HG03442 (cell line): ENCODE results near the gene LMOD2.

Experiments used
- ATAC-seq: cut with Tn5 transposase; IDR thresholded peaks from one replicate; pipeline ENCODE4 v1.9.1; 2021; ENCODE audit warnings: mild to moderate bottlenecking, moderate library complexity; ENCODE audit not compliant: unreplicated experiment

Gene LMOD2

DNA sequence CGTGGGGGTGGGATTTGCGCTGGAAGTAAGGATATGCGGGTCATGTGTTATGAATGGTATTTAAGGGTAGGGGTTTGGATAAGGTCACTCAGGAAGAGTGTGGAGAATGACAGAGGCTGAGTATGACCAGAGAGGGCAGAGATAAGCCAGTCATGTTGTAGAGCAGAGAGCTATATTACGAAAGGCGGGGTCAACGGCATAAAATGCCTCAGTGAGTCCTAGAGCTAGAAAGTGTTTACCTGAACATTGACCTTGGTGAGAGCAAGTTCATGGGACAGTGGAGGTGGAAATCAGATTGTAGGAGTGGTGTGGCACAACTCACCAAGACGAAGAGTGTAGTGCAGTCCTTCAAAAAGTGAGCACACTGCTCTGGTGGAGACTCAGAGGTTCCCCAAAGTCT lies 13.8 kb downstream of the LMOD2 start:
- ATAC-seq = no peak

DNA sequence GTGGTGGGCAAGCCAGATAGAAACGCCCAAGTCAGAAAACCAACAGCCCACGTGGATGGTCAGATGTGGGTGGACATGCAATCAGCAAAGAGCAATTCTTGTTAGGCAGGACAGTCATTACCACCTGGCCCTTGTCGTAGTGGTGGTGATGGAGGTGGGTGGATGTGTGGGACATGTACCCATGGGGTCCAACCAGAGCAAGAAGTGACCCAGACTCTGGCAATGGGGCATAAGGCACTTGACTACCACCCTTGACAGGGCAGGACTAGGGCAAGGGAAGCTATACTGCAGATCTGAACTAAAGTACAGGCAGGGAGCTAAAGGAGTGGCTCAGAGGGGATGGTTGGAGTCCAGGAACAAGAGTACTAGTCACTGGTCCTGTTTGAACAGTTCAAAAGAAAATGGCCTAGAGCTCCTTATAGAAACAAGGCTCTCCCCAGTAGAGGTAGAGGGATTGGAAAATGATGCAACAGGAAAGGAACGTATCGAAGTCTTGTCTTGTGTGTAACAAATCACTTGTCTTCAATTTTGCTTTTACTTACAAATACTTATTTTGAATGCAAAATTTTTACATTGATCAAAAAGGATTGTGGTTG lies 17.6 kb downstream of the LMOD2 start:
- ATAC-seq = no peak

DNA sequence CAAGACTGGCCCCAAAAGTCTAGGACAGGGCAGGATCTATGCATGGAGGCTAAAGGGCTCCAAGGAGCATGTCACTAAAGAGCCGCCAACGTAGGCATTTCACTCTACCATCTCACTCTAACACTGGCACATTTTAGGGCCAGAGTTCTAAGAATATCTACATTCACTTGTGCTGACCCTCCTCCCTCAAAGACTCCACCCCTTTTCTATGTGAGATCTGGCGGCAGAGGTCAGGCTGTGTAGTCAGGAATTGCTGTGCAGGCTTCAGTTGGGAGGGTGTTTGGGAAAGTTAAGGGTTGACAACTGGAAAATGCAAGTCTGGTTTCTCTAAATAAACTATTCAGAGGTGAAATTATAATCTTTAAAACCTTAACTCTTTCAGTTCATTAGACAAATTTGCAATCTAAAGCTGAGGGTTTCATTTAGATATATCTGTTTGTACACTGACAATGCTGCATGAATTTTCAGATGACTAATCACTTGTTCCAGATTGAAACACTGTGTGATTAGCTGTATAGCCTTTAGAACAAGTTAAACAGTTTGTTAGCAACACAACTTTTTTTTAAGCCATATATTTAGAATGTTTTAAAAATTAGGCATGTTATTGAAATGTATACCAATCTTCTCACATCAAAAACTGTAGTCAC lies 18.2 kb downstream of the LMOD2 start:
- no peak for ATAC-seq

DNA sequence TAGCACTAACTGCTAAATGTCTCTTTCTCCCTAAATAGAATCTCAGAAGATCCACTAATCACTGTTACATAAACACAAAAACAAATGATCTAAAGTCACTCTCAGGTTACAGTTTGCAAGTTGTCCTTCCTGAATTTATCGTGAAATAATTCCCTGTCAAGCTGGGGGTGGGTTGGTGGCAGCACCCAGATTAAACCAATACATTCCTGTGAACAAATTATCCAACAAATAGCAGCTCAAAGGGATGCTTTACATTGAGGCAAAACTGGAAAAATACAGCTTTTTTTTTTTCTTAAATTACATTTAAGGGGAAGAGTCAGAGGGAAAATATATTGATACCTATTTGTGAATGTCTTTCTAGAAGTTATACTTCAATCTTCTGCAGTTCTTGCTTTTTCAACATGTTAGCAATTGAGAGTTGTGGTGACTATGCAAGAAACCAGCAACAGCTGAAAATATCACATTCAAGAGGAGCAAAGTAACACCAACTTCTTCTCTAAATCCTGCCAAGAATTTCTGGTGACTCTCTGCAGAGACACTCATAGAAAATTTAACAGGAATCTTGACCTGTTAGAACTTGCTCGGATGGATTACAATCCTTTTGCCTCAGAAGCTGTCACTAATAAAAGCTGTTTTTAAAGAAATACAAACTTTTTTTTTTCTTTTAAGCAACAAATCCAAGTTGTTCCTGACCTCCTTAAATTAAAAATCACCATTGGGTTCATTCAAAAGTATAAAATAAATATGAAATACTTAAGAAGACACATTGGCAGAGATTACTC lies 18.9 kb downstream of the LMOD2 start:
- ATAC-seq = no peak

DNA sequence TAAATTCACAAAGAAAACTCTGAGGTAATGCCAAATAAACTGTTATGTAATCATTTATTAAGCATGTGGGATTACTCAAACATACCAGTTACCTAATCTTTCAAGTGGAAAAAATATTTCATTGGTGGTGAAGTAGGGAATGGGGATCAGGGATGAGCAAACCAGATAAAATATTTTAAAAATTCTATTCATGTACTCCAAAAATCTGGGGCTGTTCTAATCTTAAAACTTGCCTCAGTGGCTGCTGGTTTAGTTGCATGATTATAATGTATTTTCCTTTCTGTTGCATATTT lies 19.5 kb downstream of the LMOD2 start:
- ATAC-seq = no peak

DNA sequence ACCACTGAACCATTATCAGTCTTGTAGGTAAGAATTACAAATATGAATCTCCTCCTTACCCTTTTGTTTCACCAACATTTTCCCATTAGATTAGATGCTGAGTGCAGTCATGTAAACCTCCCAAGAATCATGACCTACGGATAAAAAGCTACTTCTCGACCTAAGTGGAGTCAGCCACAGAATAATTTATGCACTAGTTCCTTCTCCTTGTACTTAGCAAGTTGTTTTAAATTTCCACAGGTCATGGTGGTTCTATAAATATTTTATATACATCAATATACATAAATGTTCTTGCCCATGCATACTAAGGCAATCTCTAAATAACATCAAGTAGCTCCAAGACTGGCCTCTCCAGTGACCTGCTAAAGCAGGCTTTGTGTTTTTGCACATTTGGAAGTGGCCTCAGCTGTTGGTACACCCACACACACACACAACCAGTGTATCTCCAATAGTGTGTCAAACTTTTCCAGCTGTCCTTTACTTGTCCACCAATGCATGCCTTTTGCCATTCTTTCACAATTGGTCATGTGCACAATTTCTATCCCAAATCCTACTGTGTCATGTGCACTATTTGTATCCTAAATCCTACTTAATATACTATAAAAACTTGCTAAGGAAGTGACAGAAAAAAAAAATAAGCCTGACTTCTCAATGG lies 21.5 kb downstream of the LMOD2 start:
- ATAC-seq = no peak

DNA sequence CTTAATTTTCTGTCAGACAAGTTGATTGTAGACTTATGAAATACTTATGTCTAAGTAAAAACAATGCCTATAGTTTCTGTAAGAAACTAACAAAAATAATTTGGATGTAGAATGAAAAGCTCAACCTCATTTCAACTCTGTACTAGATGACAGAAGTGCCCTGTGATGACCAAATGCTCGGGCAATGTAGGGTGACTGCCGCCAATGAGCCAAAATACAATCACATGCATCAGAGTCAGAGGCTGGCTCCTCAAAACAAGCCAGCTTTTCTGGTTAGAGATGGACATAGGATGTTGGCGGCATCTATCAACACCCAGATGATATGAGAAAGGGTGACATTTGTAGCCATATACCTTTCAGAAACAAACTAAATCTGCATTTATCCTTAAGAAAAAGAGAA lies 23.9 kb downstream of the LMOD2 start:
- ATAC-seq = no peak

DNA sequence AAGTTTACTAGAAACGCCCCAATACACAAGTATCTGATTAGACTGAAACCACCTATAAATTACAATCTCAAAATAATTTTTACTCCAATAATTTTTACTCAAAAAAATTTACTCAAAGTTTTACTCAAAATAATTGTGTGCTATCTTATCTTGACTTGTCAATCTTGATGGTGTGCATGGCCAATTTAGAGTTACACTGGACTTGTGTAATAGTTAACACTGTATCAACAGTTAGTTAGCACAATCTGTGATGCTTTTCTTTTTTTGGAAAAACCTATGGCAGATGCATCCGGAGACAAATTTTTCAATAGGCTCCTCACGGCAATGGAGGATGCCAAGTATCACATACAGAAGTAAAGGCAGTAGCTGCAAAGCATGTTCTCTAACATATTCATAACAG lies 24.9 kb downstream of the LMOD2 start:
- ATAC-seq = no peak

DNA sequence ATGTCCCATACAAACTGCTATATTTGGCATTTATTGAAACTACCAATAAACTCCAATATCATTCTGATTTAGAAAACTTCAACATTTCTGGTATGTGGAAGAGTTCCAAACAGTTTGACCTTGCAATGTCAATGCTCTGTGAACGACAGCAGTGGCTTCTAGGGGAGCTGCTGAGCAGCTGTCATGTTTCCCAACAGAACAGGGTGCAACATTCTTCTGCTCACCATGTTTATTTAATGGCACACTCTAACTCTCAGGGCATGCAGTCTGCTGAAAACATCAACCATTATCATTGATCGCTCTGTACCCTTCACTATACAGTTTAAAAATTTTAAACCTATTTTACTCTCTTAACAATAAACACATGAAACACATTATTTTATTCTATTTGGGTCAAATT lies 25.9 kb downstream of the LMOD2 start:
- no peak for ATAC-seq

DNA sequence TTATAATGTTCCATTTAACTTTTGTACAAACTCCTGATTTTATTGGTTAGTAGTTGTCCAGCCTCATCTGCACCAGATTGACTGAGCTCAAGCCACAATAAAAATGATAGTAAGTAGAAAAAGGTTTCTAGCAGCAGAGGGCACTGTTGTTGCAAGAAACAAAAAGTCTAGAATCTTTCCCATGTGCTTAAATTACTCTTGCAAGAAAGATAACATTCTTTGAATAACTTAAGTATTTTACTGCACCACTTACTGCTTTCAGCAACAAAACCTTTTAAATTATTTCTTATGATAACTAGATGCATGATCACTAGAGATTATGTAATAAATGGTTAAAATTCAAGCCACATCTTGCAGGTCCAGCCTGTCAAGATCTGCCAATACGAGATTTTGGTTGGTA lies 27.0 kb downstream of the LMOD2 start:
- ATAC-seq = no peak

DNA sequence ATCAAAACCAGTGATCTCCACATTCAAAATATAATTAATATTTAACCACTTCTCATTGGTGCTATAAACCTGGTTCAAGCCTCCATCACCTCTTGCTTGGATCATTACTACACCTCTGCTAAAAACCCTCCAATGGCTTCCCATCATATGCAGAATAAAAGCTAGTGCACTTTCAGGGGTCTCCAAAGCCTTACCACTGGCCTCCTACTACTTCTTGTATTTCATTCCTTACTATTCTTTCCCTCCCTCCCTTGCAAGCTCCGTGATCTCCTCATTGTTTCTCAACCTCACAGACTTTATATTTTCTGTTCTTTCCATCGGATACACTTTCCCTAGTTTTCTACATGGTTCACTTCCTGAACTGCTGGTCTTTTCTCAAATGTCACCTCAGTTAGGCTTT lies 31.5 kb downstream of the LMOD2 start:
- ATAC-seq = no peak

DNA sequence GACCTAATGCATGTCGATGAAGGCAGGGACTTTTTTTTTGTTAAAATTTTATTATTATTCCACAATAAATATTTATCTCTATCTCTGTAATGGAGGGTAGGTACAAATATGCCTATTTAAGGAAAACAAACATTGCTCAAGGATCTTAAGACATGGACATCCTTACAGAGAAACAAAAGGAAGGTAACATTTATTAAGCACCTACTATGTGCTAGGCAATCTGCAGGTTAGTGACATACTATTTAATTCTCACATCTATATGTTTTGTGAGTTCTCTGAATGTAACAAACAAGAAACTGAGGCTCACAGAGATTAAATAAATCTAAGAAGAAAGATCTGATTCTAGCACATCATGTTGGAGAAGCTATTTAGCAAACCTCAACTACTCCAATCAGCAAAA lies 32.1 kb downstream of the LMOD2 start:
- ATAC-seq = no peak

DNA sequence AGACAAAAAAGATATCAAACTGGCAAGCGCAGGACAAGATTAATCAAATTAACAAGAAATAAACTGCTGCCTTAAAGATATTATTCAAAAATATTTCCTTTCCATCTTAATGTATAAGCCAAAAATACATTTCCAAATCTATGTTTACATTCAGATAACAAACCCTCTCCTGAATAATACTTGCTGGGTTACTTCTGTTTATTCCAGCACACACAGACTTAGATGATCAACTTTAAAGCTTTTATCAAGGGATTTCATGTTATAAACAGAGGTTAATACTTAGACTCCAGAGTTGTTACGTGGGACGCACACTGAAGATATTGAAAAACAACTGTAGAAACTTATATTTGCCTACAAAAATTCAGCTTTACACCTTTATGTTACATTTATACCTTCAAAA lies 33.6 kb downstream of the LMOD2 start:
- no peak for ATAC-seq

DNA sequence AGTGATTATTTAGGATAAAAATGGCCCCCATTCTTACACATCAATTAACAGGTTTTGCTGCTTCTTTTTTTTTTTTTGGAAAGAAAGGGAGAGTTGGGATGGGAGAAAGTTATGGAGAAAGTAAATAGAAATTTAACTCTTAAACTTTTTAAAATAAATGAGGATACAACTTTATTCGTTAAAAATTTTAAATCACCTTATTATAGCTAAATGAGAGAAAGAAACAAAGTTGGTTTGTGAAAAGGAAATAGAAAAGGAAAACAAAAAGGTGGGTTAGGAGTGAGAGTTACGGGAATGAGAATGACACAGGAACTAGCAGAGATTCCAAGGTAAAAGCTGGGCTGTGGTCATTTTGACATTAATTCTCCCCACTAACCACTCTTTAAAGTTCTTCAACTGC lies 34.9 kb downstream of the LMOD2 start:
- ATAC-seq = no peak

DNA sequence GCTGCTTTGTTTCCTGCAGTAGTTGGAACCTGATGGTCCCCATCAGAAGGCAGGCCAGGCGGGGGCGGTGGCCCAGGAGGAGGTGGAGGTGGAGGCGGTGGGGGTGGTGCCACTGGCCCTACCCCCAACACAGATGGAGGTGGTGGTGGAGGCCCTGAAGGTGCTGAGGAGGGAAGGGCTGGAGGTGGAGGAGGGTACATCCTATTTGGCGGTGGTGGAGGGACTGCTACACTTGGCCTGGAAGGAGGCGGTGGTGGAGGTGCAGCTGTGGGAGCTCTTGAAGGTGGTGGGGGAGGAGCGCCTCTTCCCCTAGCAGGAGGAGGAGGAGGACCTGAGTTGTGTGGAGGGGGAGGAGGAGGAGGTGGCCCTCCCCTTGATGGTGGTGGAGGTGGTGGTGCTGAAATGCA lies 36.8 kb downstream of the LMOD2 start:
- no peak for ATAC-seq

DNA sequence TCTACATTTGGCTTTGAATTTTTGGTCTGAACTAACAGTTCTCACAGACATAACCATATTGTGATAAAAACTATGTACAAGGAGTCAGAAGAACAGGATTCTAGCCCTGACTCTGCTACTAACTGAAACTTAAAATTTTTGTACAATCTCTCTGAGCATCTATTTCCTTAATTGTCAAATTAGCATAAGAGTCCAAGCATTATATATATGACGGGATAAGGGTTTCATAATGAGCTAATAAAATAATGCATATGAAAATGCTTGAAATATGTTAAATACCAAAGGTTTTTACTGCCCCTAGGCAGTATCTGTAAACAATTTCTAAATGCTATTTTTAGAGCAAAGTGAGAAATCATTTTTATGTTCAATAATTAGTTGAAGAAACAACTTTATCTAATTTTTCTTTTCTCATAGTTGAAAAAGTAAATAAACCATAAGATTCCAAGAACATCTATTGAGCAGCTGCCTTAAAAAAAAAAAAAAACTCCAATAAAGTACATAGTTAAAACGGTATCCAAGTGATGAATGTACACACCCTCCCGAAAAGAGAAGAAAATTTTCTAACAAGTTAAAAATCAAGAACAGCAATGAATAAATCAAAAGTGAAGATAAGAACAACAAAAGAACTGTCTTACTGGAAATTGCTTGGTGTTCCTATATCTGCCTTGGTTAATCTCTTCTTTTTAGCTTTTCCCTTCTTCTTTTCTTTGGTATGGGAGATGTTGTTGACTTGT lies 40.4 kb downstream of the LMOD2 start:
- no peak for ATAC-seq

DNA sequence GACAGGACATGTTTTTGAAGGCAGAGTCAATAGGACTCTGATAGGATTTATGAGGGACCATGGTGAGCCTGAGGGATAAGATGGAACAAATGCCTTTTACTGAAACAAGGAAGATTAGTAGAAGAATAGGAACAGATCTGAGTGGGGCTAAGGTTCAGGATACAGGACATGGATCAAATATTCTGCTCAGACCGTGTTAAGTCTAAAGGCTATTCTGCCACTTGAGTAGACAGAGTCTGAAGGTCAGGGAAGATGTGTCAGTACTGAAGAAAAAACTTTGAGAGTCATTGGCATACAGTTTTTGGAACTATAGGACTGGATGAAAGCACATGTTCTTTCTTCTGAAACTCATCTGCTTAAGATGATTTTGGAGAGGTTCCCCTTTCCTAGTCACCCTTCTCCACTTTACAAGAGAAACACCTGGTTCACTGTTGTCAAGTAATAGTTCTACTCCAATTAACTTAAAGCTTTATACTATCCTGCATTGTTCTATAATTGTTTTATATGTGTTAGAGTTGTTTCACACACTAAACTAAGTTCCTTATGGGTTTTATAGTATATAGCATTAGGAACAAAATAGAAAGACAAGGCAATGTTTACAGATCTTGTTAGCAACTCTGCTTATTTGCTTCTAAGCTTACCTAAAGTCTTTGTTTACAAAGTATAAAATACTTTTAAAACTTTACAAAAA lies 49.7 kb downstream of the LMOD2 start:
- no peak for ATAC-seq

DNA sequence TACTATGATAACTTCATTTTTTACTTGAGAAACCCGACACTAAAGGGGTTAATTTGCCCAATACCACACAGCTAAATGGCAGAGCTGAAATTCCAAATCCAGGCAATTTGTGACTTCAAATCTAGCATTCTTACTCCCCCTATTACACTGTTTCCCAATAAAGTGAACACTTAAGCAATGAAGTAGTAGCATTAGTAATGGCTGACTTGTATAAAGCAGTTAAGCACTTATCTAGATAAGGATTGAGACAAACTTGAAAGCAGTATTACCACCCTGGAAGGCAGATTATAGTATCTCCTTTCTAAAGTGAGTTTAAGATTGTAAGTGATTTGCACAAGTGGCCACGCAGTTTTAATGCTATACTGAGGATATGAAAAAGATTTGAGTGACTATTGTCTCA lies 53.9 kb downstream of the LMOD2 start:
- no peak for ATAC-seq

DNA sequence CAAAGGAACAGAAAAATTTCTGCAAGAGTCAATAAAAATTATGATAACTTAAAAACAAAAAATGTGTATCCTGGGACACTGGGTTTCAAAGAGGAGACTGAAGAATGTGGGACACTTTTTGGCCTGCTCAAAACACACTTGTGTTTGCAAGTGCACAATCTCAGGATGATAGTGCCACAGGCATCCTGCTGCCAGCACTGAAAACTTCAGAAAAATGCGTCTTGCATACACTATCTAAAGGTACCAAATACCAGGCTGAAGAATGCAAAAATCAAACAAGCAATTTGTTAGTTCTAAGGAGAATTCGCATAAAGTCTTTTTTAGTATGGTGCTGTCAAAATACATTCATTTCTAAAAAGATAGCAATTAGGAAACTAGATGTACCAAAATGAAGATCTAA lies 55.0 kb downstream of the LMOD2 start:
- ATAC-seq = no peak

DNA sequence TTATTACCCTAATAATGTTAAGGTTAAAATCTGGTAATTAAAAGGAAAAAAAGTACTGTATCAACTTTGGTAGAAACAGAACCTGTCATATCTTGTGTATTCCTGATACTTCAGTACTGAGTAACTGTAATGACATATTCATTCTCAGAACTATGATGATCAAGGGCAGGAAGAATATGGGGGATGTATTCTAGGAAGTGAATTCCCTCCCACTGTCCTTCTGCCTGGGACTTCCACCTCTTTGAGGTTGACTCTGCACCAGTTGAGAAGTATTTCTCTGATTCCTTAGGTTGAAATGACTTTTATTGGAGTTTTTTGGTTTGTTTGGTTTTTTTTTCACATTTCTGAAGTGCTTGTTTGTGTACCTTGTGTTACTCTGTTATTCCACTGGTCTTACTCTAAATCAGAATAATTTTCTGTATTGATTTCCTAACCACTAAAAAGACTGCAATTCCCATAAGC lies 56.2 kb downstream of the LMOD2 start:
- no peak for ATAC-seq

DNA sequence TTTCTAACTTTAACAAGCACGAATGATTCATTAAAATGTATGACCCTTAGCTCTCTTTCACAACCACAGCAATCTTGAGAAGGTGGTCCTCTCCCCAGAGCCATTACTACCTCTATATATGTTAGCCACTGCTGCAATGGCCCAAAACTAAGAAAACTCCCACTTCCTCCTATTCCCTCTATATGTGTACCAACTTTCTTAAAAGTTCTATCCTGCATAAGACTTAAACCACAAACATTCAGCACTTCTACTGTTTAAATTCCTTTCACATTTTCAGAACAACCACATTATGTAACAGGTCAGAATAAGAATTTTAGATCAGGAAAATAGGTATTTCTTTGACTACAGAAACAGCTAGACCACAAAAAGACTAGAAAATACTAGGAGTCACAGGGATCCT lies 57.0 kb downstream of the LMOD2 start:
- no peak for ATAC-seq
